ENCODE data around the gene SLC35B4. TPM values are rescaled to one million over a fixed set of nuclear protein-coding genes. Genes with fewer than 3 reads are reported as not detected.

The SLC35B4 gene
- total RNA-seq, 1 donor from 2014 or later, result 4.3 TPM

- intact Hi-C loops (cut with micrococcal nuclease), result no loop called here
- ATAC-seq (no peak), DNase-seq (no peak)
These were observed 17.7 kb upstream of the SLC35B4 start for GRCh38 chr7:134334408-134334807.

- ATAC-seq, result no peak
- intact Hi-C loops (cut with micrococcal nuclease), result no loop called here
- DNase-seq, result no peak
These were observed 17.2 kb upstream of the SLC35B4 start for GRCh38 chr7:134333943-134334342.

- intact Hi-C loops (cut with micrococcal nuclease), result no loop called here
- DNase-seq (no peak), ATAC-seq (no peak)
These were observed 16.2 kb upstream of the SLC35B4 start for GRCh38 chr7:134332892-134333291.

- ATAC-seq, result no peak
- no peak for DNase-seq
- intact Hi-C loops (cut with micrococcal nuclease), result no loop called here
These were observed 14.7 kb upstream of the SLC35B4 start for GRCh38 chr7:134331393-134331792.

- no peak for DNase-seq
- no peak for ATAC-seq
- intact Hi-C loops (cut with micrococcal nuclease), result no loop called here
These were observed 14.2 kb upstream of the SLC35B4 start for GRCh38 chr7:134330974-134331373.

GRCh38 chr7:134329614-134330346 is 13.1 kb upstream of the SLC35B4 start:
- intact Hi-C loops (cut with micrococcal nuclease), result no loop called here
- DNase-seq, result no peak
- ATAC-seq, result no peak

GRCh38 chr7:134328900-134329299 is 12.2 kb upstream of the SLC35B4 start:
- DNase-seq (no peak), ATAC-seq (no peak)
- intact Hi-C loops (cut with micrococcal nuclease), result no loop called here

- no peak for DNase-seq
- intact Hi-C loops (cut with micrococcal nuclease), result no loop called here
- ATAC-seq, result no peak
These were observed 11.2 kb upstream of the SLC35B4 start for GRCh38 chr7:134327896-134328295.

- no peak for ATAC-seq
These were observed 7.4 kb upstream of the SLC35B4 start for GRCh38 chr7:134324107-134324506.

GRCh38 chr7:134320201-134320600 is 3.5 kb upstream of the SLC35B4 start:
- ATAC-seq (no peak), DNase-seq (no peak)
- intact Hi-C loops (cut with micrococcal nuclease), result no loop called here

More at GRCh38 chr7:134324107-134324506, 7.4 kb upstream of the SLC35B4 start:
- DNase-seq, result no peak
- intact Hi-C loops (cut with micrococcal nuclease), result no loop called here

- intact Hi-C loops (cut with micrococcal nuclease), result no loop called here
- no peak for ATAC-seq
- DNase-seq, result no peak
These were observed 1.7 kb upstream of the SLC35B4 start for GRCh38 chr7:134318443-134318842.

- no peak for ATAC-seq
- intact Hi-C loops (cut with micrococcal nuclease), result no loop called here
- DNase-seq, result no peak
These were observed 704 bp upstream of the SLC35B4 start for GRCh38 chr7:134317434-134317833.

- DNase-seq (no peak), ATAC-seq (peak; percentile 3)
- intact Hi-C loops (cut with micrococcal nuclease), result no loop called here
These were observed 821 bp downstream of the SLC35B4 start for GRCh38 chr7:134315679-134316538.

- intact Hi-C loops (cut with micrococcal nuclease), result no loop called here
- ATAC-seq (no peak), DNase-seq (no peak)
These were observed 3.2 kb downstream of the SLC35B4 start for GRCh38 chr7:134313543-134313942.

- intact Hi-C loops (cut with micrococcal nuclease), result no loop called here
- no peak for DNase-seq
These were observed 4.0 kb downstream of the SLC35B4 start for GRCh38 chr7:134312717-134313116.

GRCh38 chr7:134311807-134312206 is 4.9 kb downstream of the SLC35B4 start:
- intact Hi-C loops (cut with micrococcal nuclease), result no loop called here
- DNase-seq (no peak), ATAC-seq (no peak)

More at GRCh38 chr7:134312717-134313116, 4.0 kb downstream of the SLC35B4 start:
- ATAC-seq, result no peak

- intact Hi-C loops (cut with micrococcal nuclease), result no loop called here
- DNase-seq (no peak), ATAC-seq (no peak)
These were observed 8.2 kb downstream of the SLC35B4 start for GRCh38 chr7:134308548-134308947.

GRCh38 chr7:134307320-134307719 is 9.4 kb downstream of the SLC35B4 start:
- intact Hi-C loops (cut with micrococcal nuclease), result no loop called here
- no peak for DNase-seq
- no peak for ATAC-seq

- ATAC-seq, result no peak
- intact Hi-C loops (cut with micrococcal nuclease), result no loop called here
- no peak for DNase-seq
These were observed 14.6 kb downstream of the SLC35B4 start for GRCh38 chr7:134302120-134302519.

GRCh38 chr7:134301592-134301991 is 15.1 kb downstream of the SLC35B4 start:
- ATAC-seq (no peak), DNase-seq (no peak)
- intact Hi-C loops (cut with micrococcal nuclease), result no loop called here

GRCh38 chr7:134300988-134301387 is 15.7 kb downstream of the SLC35B4 start:
- intact Hi-C loops (cut with micrococcal nuclease), result no loop called here
- ATAC-seq, result no peak
- DNase-seq, result no peak
